ENCODE data around the gene TMA7B. TPM values are rescaled to one million over a fixed set of nuclear protein-coding genes. Genes with fewer than 3 reads are reported as not detected.
A peak's percentile ranks its signal among the peaks of the same experiment; 100 is the strongest.

The TMA7B gene
- total RNA-seq, 1 donor from 2014 or later, result not detected

- Mint-ChIP-seq H3K4me1 (ENCODE audit: low read depth) (peaks cover 41% of the 10 kb centered on the region), H3K36me3 (ENCODE audit: low read depth) (no peaks in the 10 kb centered on the region), H3K9me3 (ENCODE audit: low read depth) (no peaks in the 10 kb centered on the region), H3K27me3 (ENCODE audit: low read depth) (no peaks in the 10 kb centered on the region), H3K4me3 (ENCODE audit: unreplicated experiment) (peak overlapping the region; percentile 27), H3K27ac (ENCODE audit: unreplicated experiment) (peak overlapping the region; percentile 94)
- no peak for TF ChIP-seq CTCF (IDR thresholded peaks at IDR 0.05)
- DNase-seq (ENCODE audit: low spot score), result no peak
Measured at GRCh38 chr22:39960791-39961746, 872 bp downstream of the TMA7B start.

GRCh38 chr22:39962071-39962470, 1.9 kb downstream of the TMA7B start:
- no peak for TF ChIP-seq CTCF (IDR thresholded peaks at IDR 0.05)
- H3K4me1 Mint-ChIP-seq (ENCODE audit: low read depth), result peaks cover 51% of the 10 kb centered on the region
- no peak for DNase-seq (ENCODE audit: low spot score)
- H3K27me3 Mint-ChIP-seq (ENCODE audit: low read depth), result no peaks in the 10 kb centered on the region
- H3K36me3 Mint-ChIP-seq (ENCODE audit: low read depth), result no peaks in the 10 kb centered on the region
- no peaks in the 10 kb centered on the region for H3K9me3 Mint-ChIP-seq (ENCODE audit: low read depth)
- H3K27ac Mint-ChIP-seq (ENCODE audit: unreplicated experiment), result peak overlapping the region; percentile 94
- no peak overlapping the region for H3K4me3 Mint-ChIP-seq (ENCODE audit: unreplicated experiment)

DNA sequence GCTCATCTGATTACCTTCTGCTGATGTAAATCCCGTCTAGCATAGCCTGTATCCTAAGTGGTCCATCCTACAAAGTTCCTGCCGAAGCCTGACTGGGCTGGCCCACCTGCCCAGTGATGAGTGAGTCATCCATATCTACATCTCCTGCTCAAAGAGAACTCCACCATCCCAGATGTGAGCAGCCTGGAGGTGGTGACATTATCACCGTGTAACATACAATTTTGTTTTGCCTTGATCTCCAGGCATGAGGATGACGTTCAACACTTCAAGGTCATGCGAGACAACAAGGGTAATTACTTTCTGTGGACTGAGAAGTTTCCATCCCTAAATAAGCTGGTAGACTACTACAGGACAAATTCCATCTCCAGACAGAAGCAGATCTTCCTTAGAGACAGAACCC, 5.6 kb downstream of the TMA7B start:
- Mint-ChIP-seq H3K4me1 (ENCODE audit: low read depth) (peaks cover 61% of the 10 kb centered on the region), H3K27me3 (ENCODE audit: low read depth) (no peaks in the 10 kb centered on the region), H3K4me3 (ENCODE audit: unreplicated experiment) (no peak overlapping the region), H3K9me3 (ENCODE audit: low read depth) (no peaks in the 10 kb centered on the region), H3K36me3 (ENCODE audit: low read depth) (no peaks in the 10 kb centered on the region), H3K27ac (ENCODE audit: unreplicated experiment) (peak overlapping the region; percentile 24)
- no peak for DNase-seq (ENCODE audit: low spot score)
- TF ChIP-seq CTCF (IDR thresholded peaks at IDR 0.05), result no peak

DNA sequence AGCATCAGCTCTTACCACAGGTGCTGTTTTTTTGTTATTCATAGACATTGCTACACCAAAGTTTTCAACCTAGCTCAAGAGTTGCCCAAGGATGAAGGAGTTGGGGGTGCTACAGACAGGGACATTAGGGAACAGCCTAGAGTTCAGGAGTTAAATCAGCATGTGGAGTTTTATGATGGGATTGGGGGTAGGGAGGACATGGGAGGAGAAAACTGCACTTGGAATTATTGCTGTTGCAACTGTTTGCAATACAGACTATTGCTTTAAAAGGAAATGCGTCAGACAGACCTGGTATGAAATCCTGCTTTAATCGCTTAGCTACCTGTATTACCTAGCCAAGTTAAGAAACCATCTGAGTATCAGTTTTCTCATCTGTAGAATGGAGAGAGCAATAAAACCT, 6.3 kb downstream of the TMA7B start:
- no peaks in the 10 kb centered on the region for H3K9me3 Mint-ChIP-seq (ENCODE audit: low read depth)
- H3K27me3 Mint-ChIP-seq (ENCODE audit: low read depth), result no peaks in the 10 kb centered on the region
- H3K36me3 Mint-ChIP-seq (ENCODE audit: low read depth), result no peaks in the 10 kb centered on the region
- no peak for DNase-seq (ENCODE audit: low spot score)
- peak overlapping the region; percentile 84 for H3K27ac Mint-ChIP-seq (ENCODE audit: unreplicated experiment)
- no peak for TF ChIP-seq CTCF (IDR thresholded peaks at IDR 0.05)
- H3K4me1 Mint-ChIP-seq (ENCODE audit: low read depth), result peaks cover 55% of the 10 kb centered on the region
- H3K4me3 Mint-ChIP-seq (ENCODE audit: unreplicated experiment), result no peak overlapping the region

DNA sequence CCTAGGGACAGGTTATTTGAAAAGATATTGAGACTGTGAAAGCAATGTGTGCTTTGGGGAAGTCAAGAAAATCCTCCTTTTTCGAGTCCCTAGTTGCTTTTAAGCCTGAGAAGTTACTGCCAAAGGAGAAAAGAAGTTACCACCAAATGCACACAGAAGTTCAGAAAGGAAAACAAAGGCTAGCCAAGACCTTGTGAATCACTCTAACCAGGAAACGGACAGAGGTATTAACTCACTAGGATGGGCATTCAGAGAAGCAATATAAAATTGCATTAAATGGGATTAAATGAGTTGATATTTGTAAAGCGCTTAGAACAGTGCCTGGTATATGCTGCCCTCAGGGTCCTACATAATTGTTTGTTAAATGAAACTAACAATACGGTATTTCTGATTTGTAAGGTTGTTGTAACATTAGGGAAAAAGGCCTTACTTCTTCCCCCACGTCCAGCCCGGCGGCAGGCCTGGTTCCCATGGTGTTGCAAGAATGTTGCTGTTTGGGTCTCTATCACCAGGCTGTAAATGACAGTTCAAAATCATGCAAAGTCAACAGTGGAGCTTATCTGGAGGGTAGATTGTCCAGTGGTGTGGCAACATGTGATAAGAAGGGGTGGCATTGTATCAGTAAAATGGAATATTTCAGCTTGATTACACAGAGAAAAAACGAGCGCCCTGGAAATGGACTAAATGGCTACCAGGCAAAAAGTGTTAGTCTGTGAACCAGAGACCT, 7.1 kb downstream of the TMA7B start:
- H3K4me1 Mint-ChIP-seq (ENCODE audit: low read depth), result peaks cover 48% of the 10 kb centered on the region
- H3K36me3 Mint-ChIP-seq (ENCODE audit: low read depth), result no peaks in the 10 kb centered on the region
- peak overlapping the region; percentile 84 for H3K27ac Mint-ChIP-seq (ENCODE audit: unreplicated experiment)

More for the DNA sequence above, 7.1 kb downstream of the TMA7B start:
- H3K9me3 Mint-ChIP-seq (ENCODE audit: low read depth), result no peaks in the 10 kb centered on the region
- TF ChIP-seq CTCF (IDR thresholded peaks at IDR 0.05), result no peak
- no peak for DNase-seq (ENCODE audit: low spot score)
- no peak overlapping the region for H3K4me3 Mint-ChIP-seq (ENCODE audit: unreplicated experiment)
- no peaks in the 10 kb centered on the region for H3K27me3 Mint-ChIP-seq (ENCODE audit: low read depth)
